GM12873 (cell line): ENCODE measurements around the gene PTPRU.

ENCODE experiments used
- TF ChIP-seq, protein P1 (sequence below): IDR thresholded peaks from 2 replicates; pipeline ENCODE4 v1.5.1; 2012; ENCODE audit warnings: low read depth, mild to moderate bottlenecking, moderate library complexity, low read length, control low read depth; ENCODE audit not compliant: insufficient read depth; ENCODE audit errors: missing control alignments

The PTPRU gene

DNA sequence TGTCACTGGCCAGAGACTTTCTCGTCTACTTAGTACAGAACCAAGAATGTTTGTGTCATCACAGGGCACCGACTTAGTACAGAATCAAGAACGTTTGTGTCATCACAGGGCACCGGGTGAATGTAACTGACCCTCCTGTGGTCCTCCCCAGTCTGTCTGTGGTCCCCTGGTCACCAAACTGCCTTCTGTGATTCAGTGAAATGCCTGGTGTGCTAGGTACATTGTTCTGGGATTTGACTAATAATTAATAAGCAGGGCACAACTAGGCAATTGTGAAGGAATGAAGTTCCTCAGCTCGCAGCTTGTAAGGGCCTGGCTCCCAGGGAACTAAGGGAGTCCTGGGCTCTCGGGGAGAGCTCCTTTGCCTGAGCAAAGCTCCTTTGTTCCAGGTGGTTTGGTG lies 12.8 kb upstream of the PTPRU start:
- TF ChIP-seq, protein P1, sequence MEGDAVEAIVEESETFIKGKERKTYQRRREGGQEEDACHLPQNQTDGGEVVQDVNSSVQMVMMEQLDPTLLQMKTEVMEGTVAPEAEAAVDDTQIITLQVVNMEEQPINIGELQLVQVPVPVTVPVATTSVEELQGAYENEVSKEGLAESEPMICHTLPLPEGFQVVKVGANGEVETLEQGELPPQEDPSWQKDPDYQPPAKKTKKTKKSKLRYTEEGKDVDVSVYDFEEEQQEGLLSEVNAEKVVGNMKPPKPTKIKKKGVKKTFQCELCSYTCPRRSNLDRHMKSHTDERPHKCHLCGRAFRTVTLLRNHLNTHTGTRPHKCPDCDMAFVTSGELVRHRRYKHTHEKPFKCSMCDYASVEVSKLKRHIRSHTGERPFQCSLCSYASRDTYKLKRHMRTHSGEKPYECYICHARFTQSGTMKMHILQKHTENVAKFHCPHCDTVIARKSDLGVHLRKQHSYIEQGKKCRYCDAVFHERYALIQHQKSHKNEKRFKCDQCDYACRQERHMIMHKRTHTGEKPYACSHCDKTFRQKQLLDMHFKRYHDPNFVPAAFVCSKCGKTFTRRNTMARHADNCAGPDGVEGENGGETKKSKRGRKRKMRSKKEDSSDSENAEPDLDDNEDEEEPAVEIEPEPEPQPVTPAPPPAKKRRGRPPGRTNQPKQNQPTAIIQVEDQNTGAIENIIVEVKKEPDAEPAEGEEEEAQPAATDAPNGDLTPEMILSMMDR = no peak

DNA sequence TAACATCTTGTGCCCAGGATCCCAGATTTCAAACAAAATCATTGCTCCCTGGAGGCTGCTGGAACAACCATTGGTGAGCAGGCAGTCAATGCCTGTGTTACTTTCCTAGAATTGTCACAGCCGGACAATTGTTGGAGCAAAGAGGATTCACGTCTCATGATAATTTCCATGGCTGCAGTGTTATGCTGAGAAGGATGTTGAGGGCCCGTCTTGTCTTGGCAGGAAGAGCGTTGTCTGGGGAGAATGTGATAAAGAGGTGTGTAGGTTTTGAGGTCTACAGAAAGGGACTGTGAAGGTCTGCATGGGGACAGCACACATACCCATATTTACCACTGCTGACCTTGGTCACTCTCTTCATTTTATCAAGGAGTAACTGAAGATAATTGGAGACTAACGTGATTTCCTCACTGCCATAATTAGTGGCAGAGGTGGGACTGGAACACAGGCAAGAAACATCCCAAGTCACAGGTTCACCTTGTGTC lies 11.9 kb upstream of the PTPRU start:
- TF ChIP-seq, protein P1 = no peak

DNA sequence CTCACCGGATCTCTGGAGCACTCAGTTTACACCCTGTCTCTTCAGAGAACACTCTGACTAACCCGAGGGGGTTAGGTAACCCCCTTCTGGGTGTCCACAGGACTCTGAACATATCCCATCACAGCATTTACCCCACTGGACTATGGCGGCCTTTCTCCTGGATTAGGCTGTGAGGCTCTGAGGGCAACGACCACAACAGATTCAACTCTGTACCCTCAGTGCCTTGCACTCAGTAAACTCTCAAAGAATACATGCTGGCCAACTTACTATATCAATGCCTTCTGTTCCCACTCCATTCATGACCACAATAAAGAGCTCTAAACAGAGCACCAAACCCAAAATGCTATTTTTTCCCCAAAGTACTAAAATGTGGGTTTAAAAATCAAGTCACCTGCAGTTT lies 11.0 kb upstream of the PTPRU start:
- TF ChIP-seq, protein P1 = no peak

DNA sequence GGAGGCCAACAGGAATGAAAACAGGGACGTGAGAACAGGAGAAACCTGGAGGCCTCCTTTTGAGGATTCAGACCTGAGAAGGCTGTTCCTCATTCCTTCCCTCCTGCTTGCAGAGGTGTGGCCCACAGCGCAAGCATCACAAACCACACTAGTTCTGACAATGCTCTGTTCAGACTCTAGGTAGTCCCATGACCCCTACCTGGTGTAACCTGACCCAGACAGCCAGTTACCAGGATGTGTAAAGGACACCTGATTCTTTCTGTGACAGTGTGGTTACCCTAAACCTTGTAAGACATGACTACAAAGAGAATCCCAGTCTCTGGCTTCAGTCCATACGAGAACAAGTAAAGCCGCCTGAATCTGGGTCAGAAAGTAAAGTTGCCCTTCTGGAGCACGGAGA lies 8.8 kb upstream of the PTPRU start:
- TF ChIP-seq, protein P1 = no peak

DNA sequence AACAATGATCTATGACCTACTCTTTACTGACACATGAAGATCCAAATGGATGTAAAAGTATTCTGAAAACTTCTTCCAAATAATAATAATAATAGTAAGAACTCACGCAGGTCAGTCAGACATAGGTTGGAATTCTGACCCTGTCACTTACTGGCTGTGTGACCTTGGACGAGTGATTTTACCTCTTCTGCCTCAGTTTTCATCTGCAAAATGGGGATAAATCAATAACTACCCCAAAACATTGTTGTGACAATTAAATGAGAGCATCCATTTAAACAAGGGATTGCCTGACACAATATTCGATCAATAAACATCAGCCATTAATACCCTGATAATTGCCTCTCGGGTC lies 6.1 kb upstream of the PTPRU start:
- TF ChIP-seq, protein P1 = no peak

DNA sequence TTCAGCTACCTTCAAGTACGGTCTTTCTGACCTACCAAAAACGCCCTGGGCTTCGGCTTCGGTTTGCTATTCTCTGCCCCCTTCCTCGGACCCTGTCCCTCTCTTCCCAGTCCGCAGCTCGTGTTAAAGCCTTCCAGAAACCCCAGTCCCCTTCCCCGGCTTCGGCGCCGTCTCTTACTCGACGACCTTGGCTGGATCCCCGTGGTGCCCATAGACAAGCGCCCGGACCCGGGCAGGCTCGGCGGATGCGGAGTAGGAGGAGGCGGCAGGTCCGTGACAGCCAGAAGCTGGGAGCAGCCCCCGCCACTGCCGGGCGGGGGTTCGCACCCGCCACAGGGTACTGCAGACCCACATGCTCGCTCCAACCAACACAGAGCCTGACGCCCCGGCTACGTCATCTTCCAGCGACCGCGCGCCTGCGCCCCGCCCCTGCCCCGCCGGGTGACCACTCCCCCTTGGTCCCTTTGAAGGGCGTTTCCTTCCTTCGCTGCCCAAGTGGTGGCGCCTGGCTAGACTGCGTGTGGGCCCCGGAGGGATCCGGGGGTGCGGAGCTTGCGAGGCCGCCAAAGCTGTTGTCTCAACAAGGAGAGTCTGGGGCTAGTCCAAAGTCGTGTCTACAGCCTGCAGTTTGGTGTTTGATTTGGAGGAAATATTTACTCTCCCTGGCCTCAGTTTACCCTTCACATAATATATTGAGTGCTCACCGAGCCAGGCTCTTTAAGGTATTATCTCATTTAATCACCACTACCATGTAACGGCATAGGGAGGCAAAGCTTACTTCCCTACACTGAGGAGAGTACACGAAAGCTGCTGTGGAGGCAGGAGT lies 5.6 kb upstream of the PTPRU start, which contains the start of gene MECR:
TSS of gene MECR (minus strand) at position 382 of the 826 bp plus-strand sequence. CDS start at position 354, 28 bp downstream.
- TF ChIP-seq, protein P1 = peak; percentile 32

DNA sequence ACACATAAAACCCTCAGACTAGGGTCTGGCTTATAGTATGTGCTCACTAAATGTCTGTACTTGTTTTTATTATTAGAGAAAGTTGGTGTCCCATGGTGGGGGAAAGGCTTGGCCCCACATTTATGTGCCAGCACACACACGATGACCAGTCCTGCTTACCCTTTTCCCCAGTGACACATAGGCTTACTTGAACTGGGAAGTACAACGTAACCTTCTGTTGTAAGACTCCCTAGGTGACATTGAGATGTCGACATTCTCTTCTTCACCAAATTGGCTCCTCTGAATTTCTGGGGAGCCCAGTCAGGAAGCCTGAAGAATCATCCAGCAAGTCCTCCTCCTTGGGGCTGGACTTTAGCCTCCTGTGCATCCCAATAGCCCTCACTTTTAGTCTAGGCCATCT lies 3.9 kb upstream of the PTPRU start:
- TF ChIP-seq, protein P1 = no peak
